ENCODE results near the gene SPPL2C. TPM values are rescaled to one million over a fixed set of nuclear protein-coding genes. Genes with fewer than 3 reads are reported as not detected.

SPPL2C gene
- total and polyA plus RNA-seq, 2 of the 13 experiments (the other 11 are each of a cell fraction or from before 2014, with no cell fraction given) = not detected

DNA sequence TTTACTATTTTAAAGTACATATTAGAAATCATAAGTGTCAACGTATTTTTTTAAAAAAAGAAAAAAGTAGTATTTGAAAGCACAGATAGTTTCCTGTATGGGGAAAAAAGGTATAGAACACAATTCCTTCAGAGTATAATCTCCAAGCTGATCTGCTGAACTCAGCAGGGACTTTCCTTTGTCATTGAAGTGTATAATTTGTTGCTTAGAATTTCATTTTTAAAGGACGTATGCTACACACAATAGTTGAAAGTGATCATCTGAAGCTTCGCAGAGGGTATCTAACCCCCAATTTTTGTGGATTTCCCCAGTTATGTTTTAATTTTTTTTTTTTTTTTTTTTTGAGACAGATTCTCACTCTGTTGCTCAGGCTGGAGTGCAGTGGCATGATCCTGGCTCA, 29.5 kb downstream of the SPPL2C start:
- H3K4me2 ChIP-seq (ENCODE audit: low read depth, low read length) = no peak overlapping the region
- in situ Hi-C loops (cut with HindIII; ENCODE audit: extremely low pct_ligation_motif_present, low pct_unique_long_range_greater_than_20kb) = loop anchor here (10.0 kb wide), 1 partner anchor 61 kb away; no protein-coding TSS in a partner anchor
- peaks cover 0 to 53% of the 10 kb centered on the region in 2 experiments; a peak in 3 of 5 replicates for H3K27me3 ChIP-seq (ENCODE audit: control insufficient read depth in 1 of 2, insufficient read depth in 2 of 2, low read length in 2 of 2)
- intact Hi-C loops (cut with micrococcal nuclease; ENCODE audit: unreplicated experiment) = no loop called here
- H4K20me1 ChIP-seq (ENCODE audit: insufficient read depth, low read length) = no peaks in the 10 kb centered on the region
- no peaks in the 10 kb centered on the region for H3K36me3 ChIP-seq (replicated peaks in 1 of 2; ENCODE audit: control insufficient read depth in 1 of 2, insufficient read depth in 2 of 2, low read length in 2 of 2)
- no peak overlapping the region for H3K4me3 ChIP-seq (replicated peaks in 1 of 3; ENCODE audit: insufficient read depth in 1 of 3, low read depth in 2 of 3, low read length in 3 of 3)
- ChIA-PET CTCF (ENCODE audit: low intra/inter-chr PET ratio, low total read pairs) (no interaction called here), POLR2A (no interaction called here)
- no TSS peak for BruUV-seq (replicated peaks)
- H3K9ac ChIP-seq (ENCODE audit: insufficient read depth, low read depth, low read length) = no peak overlapping the region
- no peak for TF ChIP-seq ZSCAN30 (CRISPR knock-in tag; IDR thresholded peaks at IDR 0.05)
- TF ChIP-seq ZNF547 (CRISPR knock-in tag; IDR thresholded peaks at IDR 0.05) = no peak
- no peak for TF ChIP-seq ZFY (CRISPR knock-in tag; IDR thresholded peaks at IDR 0.05)
- no peak for TF ChIP-seq ZNF251 (CRISPR knock-in tag; IDR thresholded peaks at IDR 0.05)
- no peak for TF ChIP-seq GATA4 (IDR thresholded peaks at IDR 0.05; ENCODE audit: borderline replicate concordance, low read depth)
- TF ChIP-seq HOXA7 (CRISPR knock-in tag; IDR thresholded peaks at IDR 0.05) = no peak
- TF ChIP-seq ZNF784 (CRISPR knock-in tag; IDR thresholded peaks at IDR 0.05; ENCODE audit: borderline replicate concordance) = no peak
- no peak for TF ChIP-seq NR1H2 (CRISPR knock-in tag; IDR thresholded peaks at IDR 0.05; ENCODE audit: borderline replicate concordance, low read depth)
- no peak for TF ChIP-seq GTF2F1 (IDR thresholded peaks at IDR 0.05; ENCODE audit: low read length)
- TF ChIP-seq SALL1 (CRISPR knock-in tag; IDR thresholded peaks at IDR 0.05) = no peak
- TF ChIP-seq RXRB (CRISPR knock-in tag; IDR thresholded peaks at IDR 0.05; ENCODE audit: borderline replicate concordance) = no peak
- TF ChIP-seq NFIB (CRISPR knock-in tag; IDR thresholded peaks at IDR 0.05; ENCODE audit: borderline replicate concordance) = no peak
- TF ChIP-seq, protein P1, sequence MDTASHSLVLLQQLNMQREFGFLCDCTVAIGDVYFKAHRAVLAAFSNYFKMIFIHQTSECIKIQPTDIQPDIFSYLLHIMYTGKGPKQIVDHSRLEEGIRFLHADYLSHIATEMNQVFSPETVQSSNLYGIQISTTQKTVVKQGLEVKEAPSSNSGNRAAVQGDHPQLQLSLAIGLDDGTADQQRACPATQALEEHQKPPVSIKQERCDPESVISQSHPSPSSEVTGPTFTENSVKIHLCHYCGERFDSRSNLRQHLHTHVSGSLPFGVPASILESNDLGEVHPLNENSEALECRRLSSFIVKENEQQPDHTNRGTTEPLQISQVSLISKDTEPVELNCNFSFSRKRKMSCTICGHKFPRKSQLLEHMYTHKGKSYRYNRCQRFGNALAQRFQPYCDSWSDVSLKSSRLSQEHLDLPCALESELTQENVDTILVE (CRISPR knock-in tag; IDR thresholded peaks at IDR 0.05) = no peak
- TF ChIP-seq, protein P2, sequence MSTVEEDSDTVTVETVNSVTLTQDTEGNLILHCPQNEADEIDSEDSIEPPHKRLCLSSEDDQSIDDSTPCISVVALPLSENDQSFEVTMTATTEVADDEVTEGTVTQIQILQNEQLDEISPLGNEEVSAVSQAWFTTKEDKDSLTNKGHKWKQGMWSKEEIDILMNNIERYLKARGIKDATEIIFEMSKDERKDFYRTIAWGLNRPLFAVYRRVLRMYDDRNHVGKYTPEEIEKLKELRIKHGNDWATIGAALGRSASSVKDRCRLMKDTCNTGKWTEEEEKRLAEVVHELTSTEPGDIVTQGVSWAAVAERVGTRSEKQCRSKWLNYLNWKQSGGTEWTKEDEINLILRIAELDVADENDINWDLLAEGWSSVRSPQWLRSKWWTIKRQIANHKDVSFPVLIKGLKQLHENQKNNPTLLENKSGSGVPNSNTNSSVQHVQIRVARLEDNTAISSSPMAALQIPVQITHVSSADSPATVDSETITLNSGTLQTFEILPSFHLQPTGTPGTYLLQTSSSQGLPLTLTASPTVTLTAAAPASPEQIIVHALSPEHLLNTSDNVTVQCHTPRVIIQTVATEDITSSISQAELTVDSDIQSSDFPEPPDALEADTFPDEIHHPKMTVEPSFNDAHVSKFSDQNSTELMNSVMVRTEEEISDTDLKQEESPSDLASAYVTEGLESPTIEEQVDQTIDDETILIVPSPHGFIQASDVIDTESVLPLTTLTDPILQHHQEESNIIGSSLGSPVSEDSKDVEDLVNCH (CRISPR knock-in tag; IDR thresholded peaks at IDR 0.05) = no peak
- H3K9me3 ChIP-seq (ENCODE audit: low read length) = no peaks in the 10 kb centered on the region
- no peak overlapping the region for H3K27ac ChIP-seq (ENCODE audit: extremely low read length, insufficient read depth, low read length)
- no peaks in the 10 kb centered on the region for H3K79me2 ChIP-seq (ENCODE audit: insufficient read depth, low read length)
- no peak overlapping the region for H2AFZ ChIP-seq (ENCODE audit: low read length)
- H3K4me1 ChIP-seq (ENCODE audit: insufficient read depth, low read length) = no peaks in the 10 kb centered on the region
- no peak for DNase-seq (ENCODE audit: low spot score)
- no peak for ATAC-seq
- no peak for FAIRE-seq
- 14% methylated on average over 3 of the region's 3 CpGs for WGBS (ENCODE audit: low lambda C conversion rate)

Measured in HepG2 (cell line).